ENCODE measurements around the gene DAD1.

The DAD1 gene

DNA sequence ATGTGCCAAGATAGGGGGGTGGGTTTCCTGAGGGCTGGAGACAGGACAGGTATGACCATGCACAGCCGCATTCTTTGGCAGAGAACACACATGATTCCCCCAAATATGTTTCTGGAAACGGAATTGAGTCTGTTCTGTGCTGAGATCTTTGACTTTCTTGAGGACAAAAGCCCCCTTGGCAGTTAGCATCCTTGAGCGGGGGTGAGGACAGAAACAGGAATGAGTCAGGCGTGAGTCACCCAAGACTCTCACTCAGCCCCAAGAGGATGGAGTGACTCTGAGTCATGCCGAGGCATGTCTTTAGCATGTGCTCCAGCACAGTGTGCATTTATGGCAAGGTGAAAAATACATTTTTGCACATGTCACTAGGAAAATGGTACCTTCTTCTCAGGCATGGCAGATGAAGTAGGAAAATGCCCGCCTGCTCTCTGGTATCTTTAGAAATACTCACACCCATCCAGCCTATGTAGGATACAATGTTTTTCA is 52.1 kb downstream of the DAD1 start:
- DNase-seq (ENCODE audit: low spot score), result peak; percentile 91

- DNase-seq (ENCODE audit: low spot score), result no peak
Observed at GRCh38 chr14:22535916-22536315, 53.1 kb downstream of the DAD1 start.

- no peak for DNase-seq (ENCODE audit: low spot score)
Observed at GRCh38 chr14:22535126-22535525, 53.9 kb downstream of the DAD1 start.

GRCh38 chr14:22534547-22534946 is 54.5 kb downstream of the DAD1 start:
- no peak for DNase-seq (ENCODE audit: low spot score)

- DNase-seq (ENCODE audit: low spot score), result no peak
Observed at GRCh38 chr14:22533739-22534359, 55.2 kb downstream of the DAD1 start.

DNA sequence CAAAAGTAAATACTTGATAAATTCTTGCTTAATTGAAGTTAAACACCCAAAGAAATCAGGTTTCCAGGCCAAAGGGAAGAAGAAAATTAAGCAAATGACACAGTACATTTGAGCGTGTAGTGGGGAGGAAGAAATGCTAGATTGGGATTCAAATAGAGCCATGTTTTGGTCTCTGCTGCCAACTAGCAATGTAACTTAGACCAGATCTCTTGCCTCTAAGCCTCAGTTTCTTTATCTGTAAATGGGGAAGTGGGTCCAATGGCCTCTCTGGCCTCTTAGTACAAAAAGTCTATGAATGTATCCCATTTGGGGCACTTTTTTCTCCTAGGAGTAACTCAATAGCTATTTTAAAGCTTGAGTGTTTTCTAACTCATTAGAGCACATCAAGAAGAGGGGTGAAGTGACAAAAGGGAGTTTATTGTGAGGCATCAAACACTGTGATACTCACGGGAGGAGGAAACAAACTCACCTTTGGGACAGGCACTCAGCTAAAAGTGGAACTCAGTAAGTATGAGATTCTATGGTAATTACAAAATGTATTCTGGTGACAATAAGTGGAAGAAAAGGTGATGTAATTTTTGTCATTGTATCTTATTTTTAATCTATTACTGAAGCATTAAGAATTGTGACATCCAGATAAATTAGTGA is 55.8 kb downstream of the DAD1 start:
- no peak for DNase-seq (ENCODE audit: low spot score)

DNA sequence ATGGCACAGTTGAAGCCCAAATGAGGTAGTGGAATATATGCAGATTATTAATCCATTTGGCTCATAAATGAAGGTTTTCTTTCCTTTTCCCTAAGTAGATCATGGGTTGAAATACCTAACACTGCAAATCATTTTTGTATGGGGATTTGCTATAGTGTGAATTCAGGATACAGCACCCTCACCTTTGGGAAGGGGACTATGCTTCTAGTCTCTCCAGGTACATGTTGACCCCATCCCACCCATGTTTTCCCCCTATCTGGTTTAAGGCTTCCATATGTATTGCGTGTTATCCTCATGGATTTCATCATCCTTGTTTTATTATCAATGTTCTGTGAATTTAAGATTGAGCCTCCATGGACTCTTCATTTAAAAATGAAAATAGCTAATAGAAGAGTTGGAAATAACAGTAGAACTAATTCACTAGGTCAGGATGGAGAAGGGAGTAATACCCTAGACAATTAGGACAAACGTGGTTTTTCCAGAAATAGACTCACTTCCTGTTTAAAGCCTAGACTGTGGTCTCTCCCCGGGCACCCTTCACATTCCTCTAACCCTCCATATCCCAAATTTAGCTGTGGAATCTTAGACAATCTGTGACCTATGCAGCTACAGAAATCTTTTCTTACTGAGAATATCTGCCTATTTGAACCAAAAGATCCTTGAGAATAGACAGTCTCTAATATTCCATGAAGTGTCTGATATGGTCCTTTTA is 56.5 kb downstream of the DAD1 start:
- peak; percentile 76 for DNase-seq (ENCODE audit: low spot score)

DNA sequence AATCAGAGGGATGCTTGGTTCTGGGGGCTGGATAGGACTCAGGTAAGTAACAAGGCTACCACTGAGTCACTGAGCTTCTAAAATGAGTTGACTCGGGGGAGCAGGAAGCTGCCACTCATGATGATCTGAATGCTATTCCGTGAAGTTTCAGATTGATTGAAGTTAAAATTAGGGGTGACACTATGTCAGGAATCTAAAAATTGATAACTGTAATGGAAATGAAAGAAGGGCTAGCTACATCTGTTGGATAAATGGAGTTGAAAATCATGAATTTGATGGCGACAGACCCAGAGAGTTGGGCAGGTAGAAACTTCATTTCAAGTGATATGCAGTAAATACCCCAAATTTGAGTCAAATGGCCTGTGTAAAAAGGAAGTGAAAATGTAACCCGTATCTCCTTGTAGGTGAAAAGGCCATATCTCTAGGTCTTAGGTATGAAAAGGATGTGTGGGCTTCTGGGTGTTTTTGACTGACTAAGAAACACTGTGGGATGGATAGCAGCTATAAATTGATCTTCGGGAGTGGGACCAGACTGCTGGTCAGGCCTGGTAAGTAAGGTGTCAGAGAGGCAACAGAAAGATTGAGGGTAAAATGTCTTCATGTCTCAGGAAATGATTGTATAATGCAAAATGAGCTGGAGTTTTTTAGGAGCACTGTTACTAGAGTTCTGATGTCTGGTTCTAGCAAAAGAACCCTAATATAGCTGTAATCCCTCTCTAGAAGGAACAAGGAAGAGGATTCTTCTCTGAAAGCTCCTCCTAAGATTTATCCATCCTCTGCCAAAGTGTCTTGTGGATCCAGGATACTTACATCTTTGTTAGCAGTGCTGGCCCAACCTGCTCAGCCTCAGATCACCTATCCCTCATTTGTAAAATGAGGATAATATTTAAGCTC is 57.3 kb downstream of the DAD1 start:
- DNase-seq (ENCODE audit: low spot score), result no peak

GRCh38 chr14:22530127-22530526 is 58.9 kb downstream of the DAD1 start:
- no peak for DNase-seq (ENCODE audit: low spot score)

DNA sequence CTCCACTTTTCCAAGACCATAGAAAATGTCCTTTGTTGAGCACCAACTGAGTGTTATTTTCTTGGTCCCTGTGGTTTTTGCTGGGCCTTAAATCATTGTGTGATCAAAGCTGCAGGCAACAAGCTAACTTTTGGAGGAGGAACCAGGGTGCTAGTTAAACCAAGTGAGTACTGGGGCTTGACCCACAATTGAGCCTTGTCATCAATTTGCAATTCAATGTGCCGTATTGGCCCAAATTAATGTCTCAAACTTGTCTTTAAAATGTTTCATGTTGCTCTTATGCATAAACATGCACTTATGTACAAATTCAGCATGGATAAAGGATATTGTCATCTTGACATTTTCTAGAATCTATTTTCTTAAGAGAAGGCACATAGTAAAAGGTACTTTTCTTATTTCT is 62.3 kb downstream of the DAD1 start:
- DNase-seq (ENCODE audit: low spot score), result no peak

DNA sequence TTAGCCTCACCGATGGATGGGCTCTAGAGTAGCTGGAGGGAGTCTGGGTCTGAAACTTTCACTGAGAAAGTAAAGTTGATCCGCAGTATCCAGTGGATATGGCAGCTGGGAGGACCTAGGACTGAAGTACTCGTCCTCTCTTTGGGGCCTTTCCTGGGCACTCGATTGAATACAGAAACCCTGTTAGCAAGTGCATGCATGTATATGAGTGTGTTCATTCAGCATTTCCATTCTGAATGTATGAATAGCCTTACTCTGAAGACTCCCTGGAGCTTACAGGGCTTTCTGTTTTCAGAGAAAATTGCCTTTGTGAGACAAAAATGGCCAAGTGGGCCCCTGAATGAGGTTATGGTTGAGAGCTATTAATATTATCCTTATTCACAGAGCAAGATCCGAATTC is 62.8 kb downstream of the DAD1 start:
- DNase-seq (ENCODE audit: low spot score), result no peak

DNA sequence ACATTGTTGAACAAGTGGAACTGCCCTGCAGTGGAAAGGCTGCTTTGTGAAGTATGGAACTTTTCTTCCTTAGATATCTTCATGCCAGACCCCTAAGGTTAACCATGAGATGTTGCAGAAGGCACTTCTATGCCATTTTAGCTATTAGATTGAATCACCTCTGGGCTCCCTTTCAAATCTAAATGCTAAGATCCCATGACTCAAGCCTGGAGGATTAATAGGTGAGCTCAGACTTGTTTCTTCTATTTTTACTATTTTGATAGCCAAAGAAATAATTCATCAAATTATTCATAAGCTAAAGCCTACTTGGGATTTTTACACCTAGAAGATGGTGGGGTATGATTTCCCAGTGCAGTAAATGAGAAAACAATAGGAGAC is 64.3 kb downstream of the DAD1 start:
- no peak for DNase-seq (ENCODE audit: low spot score)

DNA sequence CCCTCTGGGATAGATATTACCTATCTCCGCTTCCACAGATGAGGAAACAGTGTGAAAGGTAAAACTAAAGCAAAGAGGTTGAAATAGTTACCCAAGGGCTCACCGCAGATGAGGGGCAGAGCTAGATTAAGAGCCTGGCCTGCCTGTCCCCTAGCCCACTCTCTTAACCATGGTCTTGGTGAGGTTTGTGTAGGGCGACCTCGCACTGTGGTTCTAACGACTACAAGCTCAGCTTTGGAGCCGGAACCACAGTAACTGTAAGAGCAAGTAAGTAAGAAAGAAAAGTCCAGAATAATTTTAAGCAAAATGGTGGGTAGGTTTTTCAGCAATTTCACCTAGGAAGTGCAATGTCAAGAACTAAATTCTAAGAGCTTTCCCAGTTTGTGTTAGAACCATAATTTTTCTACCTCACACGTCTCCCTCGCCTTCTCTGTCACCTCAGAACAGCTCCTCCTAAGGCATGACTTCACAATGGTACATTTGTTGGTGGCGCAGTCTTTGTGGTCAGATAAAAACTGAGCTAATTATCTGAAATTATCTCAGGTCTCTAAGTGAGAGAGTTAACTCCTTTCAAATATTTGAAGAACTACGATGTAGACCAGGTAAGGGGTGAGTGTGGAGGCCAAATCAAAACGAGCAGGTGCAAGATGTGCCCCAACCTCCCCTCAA is 64.8 kb downstream of the DAD1 start:
- no peak for DNase-seq (ENCODE audit: low spot score)

- no peak for DNase-seq (ENCODE audit: low spot score)
Observed at GRCh38 chr14:22523283-22523682, 65.7 kb downstream of the DAD1 start.

GRCh38 chr14:22522466-22522957 is 66.5 kb downstream of the DAD1 start:
- no peak for DNase-seq (ENCODE audit: low spot score)

- no peak for DNase-seq (ENCODE audit: low spot score)
Observed at GRCh38 chr14:22521449-22522239, 67.4 kb downstream of the DAD1 start.

DNA sequence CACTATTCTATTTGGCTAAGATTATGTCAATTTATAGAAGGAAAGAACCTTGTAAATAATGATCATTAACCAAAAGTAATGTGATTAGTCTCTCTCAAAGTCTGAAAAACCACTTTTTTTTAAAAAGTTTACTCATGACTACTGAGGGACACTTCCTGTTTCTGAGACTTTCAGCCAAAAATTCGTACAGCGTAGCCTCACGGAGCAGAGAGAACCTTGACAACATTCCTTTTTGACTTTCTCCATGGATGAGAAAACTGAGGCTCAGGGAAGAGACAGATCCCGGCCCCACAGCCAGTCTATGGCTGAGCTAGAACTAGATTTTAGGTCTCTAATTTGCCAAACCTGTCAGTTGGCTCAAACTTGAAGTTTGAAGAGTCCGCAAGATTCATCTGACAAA is 68.2 kb downstream of the DAD1 start:
- DNase-seq (ENCODE audit: low spot score), result no peak

- DNase-seq (ENCODE audit: low spot score), result peak; percentile 66
Observed at GRCh38 chr14:22519877-22520685, 68.9 kb downstream of the DAD1 start.

DNA sequence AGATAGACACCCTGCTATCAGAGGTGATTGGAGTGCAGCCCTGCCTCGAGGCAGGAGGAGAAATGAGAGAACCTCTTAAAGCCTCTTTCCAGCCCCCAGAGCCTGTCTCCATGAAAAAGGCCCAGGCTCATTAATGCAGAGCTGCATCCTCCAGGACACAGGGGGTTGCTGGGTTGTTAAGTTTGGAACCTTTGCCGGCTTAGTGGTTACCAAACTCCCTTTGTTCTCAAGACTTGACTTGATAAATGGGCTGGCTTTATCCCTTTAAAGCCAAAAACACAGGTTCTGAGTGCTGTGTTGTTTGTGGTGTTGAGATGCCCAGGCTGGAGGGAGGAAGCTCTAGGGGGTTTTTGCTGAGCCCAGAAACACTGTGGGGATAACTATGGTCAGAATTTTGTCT is 71.0 kb downstream of the DAD1 start:
- DNase-seq (ENCODE audit: low spot score), result no peak
